ENCODE results near the gene SYNCRIP. TPM values are rescaled to one million over a fixed set of nuclear protein-coding genes. Genes with fewer than 3 reads are reported as not detected.

SYNCRIP gene
- polyA plus RNA-seq, 1 donor from 2014 or later = 111 TPM

- Histone ChIP-seq H4K20me1 (ENCODE audit: insufficient read depth) (no peaks in the 10 kb centered on the region), H3K79me2 (replicated peaks; ENCODE audit: insufficient read depth, low read length) (peaks cover 6% of the 10 kb centered on the region), H3K9ac (ENCODE audit: low read length) (no peak overlapping the region), H3K27me3 (ENCODE audit: insufficient read depth, low read depth, low read length) (no peaks in the 10 kb centered on the region), H3F3A (ENCODE audit: insufficient read depth, low read length, poor library complexity, severe bottlenecking) (no peaks in the 10 kb centered on the region), H3K27ac (ENCODE audit: low read length) (no peak overlapping the region), H3K4me3 (ENCODE audit: low read length) (no peak overlapping the region), H3K4me2 (ENCODE audit: low read length) (no peak overlapping the region), H3K36me3 (ENCODE audit: insufficient read depth, low read length) (peaks cover 3% of the 10 kb centered on the region), H2AFZ (ENCODE audit: low read depth, low read length) (no peak overlapping the region), H3K9me2 (ENCODE audit: insufficient read depth, low read length) (no peaks in the 10 kb centered on the region), H3K9me3 (ENCODE audit: low read length) (no peaks in the 10 kb centered on the region)
- TF ChIP-seq EP300 (conservative IDR thresholded peaks at IDR 0.05; ENCODE audit: poor library complexity, severe bottlenecking) (no peak), RAD21 (conservative IDR thresholded peaks at IDR 0.05) (no peak), SMC3 (conservative IDR thresholded peaks at IDR 0.05; ENCODE audit: poor library complexity) (no peak), CTCF (IDR thresholded peaks at IDR 0.05; ENCODE audit: poor library complexity, severe bottlenecking) (no peak), TAF1 (IDR thresholded peaks at IDR 0.05; ENCODE audit: low read depth) (no peak), MXI1 (conservative IDR thresholded peaks at IDR 0.05; ENCODE audit: poor library complexity, severe bottlenecking) (no peak), POLR2AphosphoS5 (IDR thresholded peaks at IDR 0.05) (no peak), EZH2 (IDR thresholded peaks at IDR 0.05; ENCODE audit: borderline replicate concordance, insufficient read depth, low read length, poor library complexity, severe bottlenecking) (no peak)
- TF ChIP-seq, protein P1, sequence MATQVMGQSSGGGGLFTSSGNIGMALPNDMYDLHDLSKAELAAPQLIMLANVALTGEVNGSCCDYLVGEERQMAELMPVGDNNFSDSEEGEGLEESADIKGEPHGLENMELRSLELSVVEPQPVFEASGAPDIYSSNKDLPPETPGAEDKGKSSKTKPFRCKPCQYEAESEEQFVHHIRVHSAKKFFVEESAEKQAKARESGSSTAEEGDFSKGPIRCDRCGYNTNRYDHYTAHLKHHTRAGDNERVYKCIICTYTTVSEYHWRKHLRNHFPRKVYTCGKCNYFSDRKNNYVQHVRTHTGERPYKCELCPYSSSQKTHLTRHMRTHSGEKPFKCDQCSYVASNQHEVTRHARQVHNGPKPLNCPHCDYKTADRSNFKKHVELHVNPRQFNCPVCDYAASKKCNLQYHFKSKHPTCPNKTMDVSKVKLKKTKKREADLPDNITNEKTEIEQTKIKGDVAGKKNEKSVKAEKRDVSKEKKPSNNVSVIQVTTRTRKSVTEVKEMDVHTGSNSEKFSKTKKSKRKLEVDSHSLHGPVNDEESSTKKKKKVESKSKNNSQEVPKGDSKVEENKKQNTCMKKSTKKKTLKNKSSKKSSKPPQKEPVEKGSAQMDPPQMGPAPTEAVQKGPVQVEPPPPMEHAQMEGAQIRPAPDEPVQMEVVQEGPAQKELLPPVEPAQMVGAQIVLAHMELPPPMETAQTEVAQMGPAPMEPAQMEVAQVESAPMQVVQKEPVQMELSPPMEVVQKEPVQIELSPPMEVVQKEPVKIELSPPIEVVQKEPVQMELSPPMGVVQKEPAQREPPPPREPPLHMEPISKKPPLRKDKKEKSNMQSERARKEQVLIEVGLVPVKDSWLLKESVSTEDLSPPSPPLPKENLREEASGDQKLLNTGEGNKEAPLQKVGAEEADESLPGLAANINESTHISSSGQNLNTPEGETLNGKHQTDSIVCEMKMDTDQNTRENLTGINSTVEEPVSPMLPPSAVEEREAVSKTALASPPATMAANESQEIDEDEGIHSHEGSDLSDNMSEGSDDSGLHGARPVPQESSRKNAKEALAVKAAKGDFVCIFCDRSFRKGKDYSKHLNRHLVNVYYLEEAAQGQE (IDR thresholded peaks at IDR 0.05; ENCODE audit: borderline replicate concordance) = no peak
Measured at GRCh38 chr6:85569323-85569722, 73.4 kb downstream of the SYNCRIP start.

DNA sequence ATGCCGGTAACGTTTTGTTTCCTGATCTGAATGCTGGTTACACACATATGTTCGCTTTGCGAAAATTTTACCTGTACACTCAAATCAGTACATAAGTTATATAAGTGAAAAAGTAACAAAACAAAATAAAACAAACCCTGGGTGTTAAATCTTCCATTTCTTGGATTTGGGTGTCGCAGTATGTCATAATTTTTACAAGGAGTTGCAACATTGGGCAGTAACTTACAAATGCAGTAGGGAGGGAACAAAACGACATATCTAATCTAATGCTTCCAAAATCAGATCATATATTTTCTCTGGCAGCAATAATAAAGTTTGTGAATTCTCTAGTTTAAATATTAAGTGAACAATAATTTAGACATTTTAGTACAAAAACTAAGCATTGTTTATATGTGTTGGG, 74.3 kb downstream of the SYNCRIP start:
- H3K9me2 ChIP-seq (ENCODE audit: insufficient read depth, low read length) = no peaks in the 10 kb centered on the region
- H3K9ac ChIP-seq (ENCODE audit: low read length) = no peak overlapping the region
- peaks cover 3% of the 10 kb centered on the region for H3K36me3 ChIP-seq (ENCODE audit: insufficient read depth, low read length)
- H4K20me1 ChIP-seq (ENCODE audit: insufficient read depth) = no peaks in the 10 kb centered on the region
- TF ChIP-seq POLR2AphosphoS5 (IDR thresholded peaks at IDR 0.05) (no peak), SMC3 (conservative IDR thresholded peaks at IDR 0.05; ENCODE audit: poor library complexity) (no peak), TAF1 (IDR thresholded peaks at IDR 0.05; ENCODE audit: low read depth) (no peak), CTCF (IDR thresholded peaks at IDR 0.05; ENCODE audit: poor library complexity, severe bottlenecking) (no peak), RAD21 (conservative IDR thresholded peaks at IDR 0.05) (no peak), MXI1 (conservative IDR thresholded peaks at IDR 0.05; ENCODE audit: poor library complexity, severe bottlenecking) (no peak), EZH2 (IDR thresholded peaks at IDR 0.05; ENCODE audit: borderline replicate concordance, insufficient read depth, low read length, poor library complexity, severe bottlenecking) (no peak), EP300 (conservative IDR thresholded peaks at IDR 0.05; ENCODE audit: poor library complexity, severe bottlenecking) (no peak)
- TF ChIP-seq, protein P1 (IDR thresholded peaks at IDR 0.05; ENCODE audit: borderline replicate concordance) = no peak
- no peaks in the 10 kb centered on the region for H3K27me3 ChIP-seq (ENCODE audit: insufficient read depth, low read depth, low read length)
- no peak overlapping the region for H3K27ac ChIP-seq (ENCODE audit: low read length)
- no peak overlapping the region for H3K4me3 ChIP-seq (ENCODE audit: low read length)
- no peaks in the 10 kb centered on the region for H3K79me2 ChIP-seq (replicated peaks; ENCODE audit: insufficient read depth, low read length)
- H3F3A ChIP-seq (ENCODE audit: insufficient read depth, low read length, poor library complexity, severe bottlenecking) = no peaks in the 10 kb centered on the region
- H2AFZ ChIP-seq (ENCODE audit: low read depth, low read length) = no peak overlapping the region
- H3K9me3 ChIP-seq (ENCODE audit: low read length) = no peaks in the 10 kb centered on the region
- no peak overlapping the region for H3K4me2 ChIP-seq (ENCODE audit: low read length)

Data from neural cell (in vitro differentiated cells).